NCI-H1105 treated with DMSO at 0.1 percent for 48 hours (cell line): ENCODE data around the gene CPT1A.
A peak's percentile ranks its signal among the peaks of the same experiment; 100 is the strongest.

ENCODE experiments used
- DNase-seq: peaks from one replicate; lab custom pipeline; 2025; lab: John Stamatoyannopoulos, UW

CPT1A gene

GRCh38 chr11:68854273-68854958 is 12.7 kb upstream of the CPT1A start:
- DNase-seq: no peak

GRCh38 chr11:68852628-68853027 is 10.9 kb upstream of the CPT1A start:
- no peak for DNase-seq

- no peak for DNase-seq
These were observed 6.7 kb upstream of the CPT1A start for GRCh38 chr11:68848429-68848828.

- no peak for DNase-seq
These were observed 5.7 kb upstream of the CPT1A start for GRCh38 chr11:68847395-68847794.

- DNase-seq: no peak
These were observed 3.8 kb upstream of the CPT1A start for GRCh38 chr11:68845351-68846002.

GRCh38 chr11:68844801-68845200 is 3.1 kb upstream of the CPT1A start:
- DNase-seq: no peak

- DNase-seq: no peak
These were observed 2.7 kb upstream of the CPT1A start for GRCh38 chr11:68844376-68844775.

- DNase-seq: peak; percentile 72
These were observed 2.1 kb upstream of the CPT1A start for GRCh38 chr11:68843703-68844312.

GRCh38 chr11:68843052-68843561 is 1.4 kb upstream of the CPT1A start:
- no peak for DNase-seq

- no peak for DNase-seq
These were observed 823 bp upstream of the CPT1A start for GRCh38 chr11:68842427-68843051.

- no peak for DNase-seq
These were observed 759 bp downstream of the CPT1A start for GRCh38 chr11:68840661-68841653.

- DNase-seq: peak; percentile 25
These were observed 1.6 kb downstream of the CPT1A start for GRCh38 chr11:68839911-68840641.

- peak; percentile 94 for DNase-seq
These were observed 2.5 kb downstream of the CPT1A start for GRCh38 chr11:68839054-68839865.

- DNase-seq: no peak
These were observed 3.1 kb downstream of the CPT1A start for GRCh38 chr11:68838572-68838964.

GRCh38 chr11:68837583-68838571 is 3.8 kb downstream of the CPT1A start:
- no peak for DNase-seq

GRCh38 chr11:68835749-68836148 is 6.0 kb downstream of the CPT1A start:
- no peak for DNase-seq

- DNase-seq: no peak
These were observed 6.4 kb downstream of the CPT1A start for GRCh38 chr11:68835328-68835727.

GRCh38 chr11:68832476-68833181 is 9.1 kb downstream of the CPT1A start:
- DNase-seq: no peak
